ENCODE results near the gene DIP2B.
"Not testable (repeated sequence)": the region's sequence is repeated elsewhere in the genome, so short reads cannot be mapped to it uniquely, and the experiment has no call there.

DIP2B gene

GRCh38 chr12:50504798-50505674 lies at the start of gene DIP2B:
Gene DIP2B, plus strand, starts transcription at chr12:50504985. Its CDS starts 156 bp downstream, at chr12:50505141.
- DNase-seq = peak; percentile 48

GRCh38 chr12:50458606-50459005 lies 46.2 kb upstream of the DIP2B start:
- no peak for DNase-seq

- no peak for DNase-seq
These were observed 37.3 kb upstream of the DIP2B start for GRCh38 chr12:50467439-50467838.

DNA sequence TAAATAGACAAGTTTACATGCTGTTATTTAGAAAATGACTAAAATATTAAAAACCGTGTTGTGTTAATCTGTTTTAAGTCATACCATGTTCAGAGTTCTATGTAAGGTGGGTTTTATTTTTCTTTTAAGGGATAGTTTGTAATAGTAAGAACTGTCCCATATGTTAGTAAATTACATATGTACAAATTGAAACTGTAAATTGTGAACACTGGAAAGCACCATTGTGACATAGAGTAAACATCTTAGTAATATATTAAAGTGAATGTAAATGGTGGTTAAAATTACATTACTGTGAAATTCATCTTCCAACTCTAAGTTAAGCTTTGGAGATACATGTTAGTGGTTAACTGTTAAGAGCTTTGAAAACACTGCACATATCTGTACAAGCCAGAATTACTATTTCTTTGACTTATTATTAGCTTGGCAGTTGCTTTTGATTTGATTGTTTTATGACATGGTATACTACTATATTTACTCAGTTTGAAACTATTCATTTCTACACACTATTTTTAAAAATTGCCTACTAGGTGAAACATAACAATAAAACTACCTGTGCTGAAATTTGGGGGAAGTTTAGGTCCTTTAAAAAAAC lies 27.4 kb upstream of the DIP2B start:
- no peak for DNase-seq

DNA sequence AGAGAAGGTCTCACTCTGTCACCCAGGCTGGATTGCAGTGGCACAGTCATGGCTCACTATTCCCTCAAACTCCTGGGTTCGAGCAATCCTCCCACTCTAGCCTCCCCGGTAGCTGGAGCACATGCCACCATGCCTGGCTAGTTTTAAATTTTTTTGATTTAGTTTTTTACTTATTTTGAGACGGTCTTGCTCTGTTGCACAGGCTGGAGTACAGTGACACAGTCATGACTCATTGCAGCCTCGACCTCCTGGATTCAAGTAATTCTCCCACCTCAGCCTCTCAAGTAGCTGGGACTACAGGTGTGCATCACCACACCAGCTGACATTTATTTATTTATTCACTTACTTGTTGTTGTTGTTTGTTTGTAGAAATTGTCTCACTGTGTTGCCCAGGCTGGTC lies 22.2 kb upstream of the DIP2B start:
- no peak for DNase-seq

GRCh38 chr12:50483488-50483887 lies 21.3 kb upstream of the DIP2B start:
- no peak for DNase-seq

- DNase-seq = no peak
These were observed 16.0 kb upstream of the DIP2B start for GRCh38 chr12:50488801-50489200.

DNA sequence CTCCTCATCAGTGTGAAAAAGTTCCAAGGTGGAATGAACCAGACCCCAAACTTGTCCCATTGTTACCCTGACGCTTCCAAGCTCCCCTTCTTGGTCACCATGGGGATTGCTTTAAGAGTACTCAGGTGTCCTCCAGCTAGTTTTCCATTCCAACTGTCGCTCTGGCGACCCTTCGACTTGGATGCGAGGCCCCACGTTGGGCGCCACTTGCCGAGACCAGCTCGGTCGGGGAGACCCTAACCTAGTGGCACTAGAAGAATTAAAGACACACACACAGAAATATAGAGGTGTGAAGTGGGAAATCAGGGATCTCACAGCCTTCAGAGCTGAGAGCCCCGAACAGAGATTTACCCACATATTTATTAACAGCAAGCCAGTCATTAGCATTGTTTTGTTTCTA lies 6.7 kb upstream of the DIP2B start:
- DNase-seq = not testable (repeated sequence)

- DNase-seq = no peak
These were observed 1.1 kb downstream of the DIP2B start for GRCh38 chr12:50505675-50506530.

DNA sequence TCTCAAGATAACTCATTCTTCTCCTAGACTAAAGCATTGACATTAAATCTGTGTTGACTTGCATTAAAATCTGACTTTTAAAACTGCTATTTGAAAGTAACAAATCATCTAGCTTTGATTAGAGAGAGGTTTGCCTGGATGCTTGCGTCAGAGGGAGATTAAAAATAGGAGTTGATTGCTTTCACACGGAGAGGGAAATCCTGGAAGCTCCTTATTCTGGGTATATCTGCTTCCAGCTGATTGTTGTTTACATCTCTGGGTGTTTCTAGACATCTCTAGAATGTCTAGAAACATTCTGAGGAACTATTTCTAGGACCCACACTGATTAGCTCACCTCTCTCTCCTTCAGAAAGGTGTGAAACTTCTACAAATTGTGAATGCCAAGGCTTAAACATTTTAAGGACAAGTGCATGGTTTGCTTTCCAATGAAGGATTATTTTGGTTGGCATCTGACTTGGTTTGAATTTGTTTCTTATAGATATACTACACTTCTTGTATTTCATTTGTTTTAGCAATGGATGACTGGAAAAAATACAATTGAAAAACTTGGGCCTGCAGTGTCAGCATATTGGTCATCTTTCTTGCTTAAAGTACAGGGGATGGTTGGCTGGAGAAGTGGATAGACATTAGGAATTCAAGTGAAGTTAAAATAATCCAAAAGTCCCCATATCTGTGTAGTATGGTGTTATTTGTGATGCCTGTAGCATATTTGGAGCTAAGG lies 2.1 kb downstream of the DIP2B start:
- DNase-seq = no peak

DNA sequence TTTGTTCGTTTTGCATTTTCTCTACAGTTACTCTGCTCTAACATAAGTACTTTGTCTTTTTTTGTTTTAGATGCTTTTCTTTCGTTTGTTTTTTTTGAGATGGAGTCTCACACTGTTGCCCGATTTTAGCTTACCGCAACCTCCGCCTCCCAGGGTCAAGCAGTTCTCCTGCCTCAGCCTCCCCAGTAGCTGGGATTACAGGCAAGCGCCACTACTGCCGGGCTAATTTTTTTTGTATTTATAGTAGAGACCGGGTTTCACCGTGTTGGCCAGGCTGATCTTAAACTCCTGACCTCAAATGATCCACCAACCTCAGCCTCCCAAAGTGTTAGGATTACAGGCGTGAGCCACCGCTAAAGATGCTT lies 2.7 kb downstream of the DIP2B start:
- DNase-seq = no peak

DNA sequence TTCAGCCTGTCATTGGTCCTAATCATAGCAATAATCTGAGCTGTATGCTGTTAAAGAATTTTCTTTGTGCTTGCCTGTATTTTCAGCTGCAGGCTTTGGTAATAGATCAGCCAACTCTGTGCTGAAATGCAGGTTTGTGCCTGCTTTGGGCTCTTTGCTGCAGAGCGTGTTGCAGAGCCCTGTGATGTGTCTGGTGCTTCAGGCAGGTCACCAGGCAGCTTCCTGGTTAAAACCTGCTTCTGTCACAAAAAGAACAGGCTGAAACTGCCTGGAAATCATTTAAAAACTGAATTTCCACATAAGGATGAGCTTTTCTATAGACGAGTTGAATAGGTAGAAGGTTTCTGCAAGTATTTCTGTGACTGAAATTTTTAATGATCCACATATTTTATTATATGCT lies 3.1 kb downstream of the DIP2B start:
- DNase-seq = no peak

GRCh38 chr12:50508414-50508813 lies 3.6 kb downstream of the DIP2B start:
- DNase-seq = no peak

- DNase-seq = no peak
These were observed 4.3 kb downstream of the DIP2B start for GRCh38 chr12:50508970-50509663.

- no peak for DNase-seq
These were observed 9.9 kb downstream of the DIP2B start for GRCh38 chr12:50514526-50515276.

- no peak for DNase-seq
These were observed 10.8 kb downstream of the DIP2B start for GRCh38 chr12:50515587-50515986.

DNA sequence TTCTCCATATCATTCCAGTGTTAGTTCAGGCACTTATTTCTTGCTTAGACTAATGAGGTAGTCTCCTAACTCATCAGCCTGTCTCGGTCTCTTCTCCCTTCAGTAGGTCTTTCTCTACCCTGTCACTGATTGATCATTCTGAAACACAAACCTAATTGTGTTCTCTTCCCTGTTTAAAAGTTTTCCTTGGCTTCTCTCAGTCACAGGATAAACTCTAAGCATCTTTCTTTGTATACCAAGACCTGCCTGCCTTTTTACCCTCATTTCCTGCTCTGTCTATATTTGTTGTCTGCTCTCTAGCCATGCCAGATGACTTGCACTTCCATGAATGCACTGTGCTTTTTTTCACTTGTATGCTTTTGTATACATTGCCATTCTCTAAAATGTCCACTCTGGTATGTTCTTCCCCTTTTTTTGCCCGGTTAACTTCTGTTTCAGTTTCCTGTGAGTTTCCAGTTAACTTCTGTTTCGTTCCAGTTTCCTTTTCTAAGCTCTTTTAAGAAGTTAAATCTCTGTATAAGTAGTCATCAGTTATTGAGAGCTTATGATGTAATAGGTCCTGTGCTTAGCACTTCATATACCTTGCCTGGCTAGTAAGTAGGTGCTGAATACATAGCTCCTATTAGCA lies 12.8 kb downstream of the DIP2B start:
- DNase-seq = no peak

DNA sequence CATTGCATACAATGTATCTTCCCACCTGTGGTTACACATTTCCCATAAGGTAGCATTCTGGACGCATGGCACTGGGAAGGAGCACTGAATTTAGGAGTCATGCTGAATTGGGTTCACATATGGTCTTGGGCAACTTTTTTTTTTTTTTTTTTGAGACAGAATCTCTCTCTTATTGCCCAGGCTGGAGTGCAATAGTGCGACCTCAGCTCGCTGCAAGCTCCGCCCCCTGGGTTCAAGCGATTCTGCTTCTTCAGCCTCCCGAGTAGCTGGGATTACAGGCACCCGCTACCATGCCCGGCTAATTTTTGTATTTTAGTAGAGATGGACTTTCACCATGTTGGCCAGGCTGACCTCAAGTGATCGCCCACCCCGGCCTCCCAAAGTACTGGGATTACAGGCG lies 13.3 kb downstream of the DIP2B start:
- no peak for DNase-seq

DNA sequence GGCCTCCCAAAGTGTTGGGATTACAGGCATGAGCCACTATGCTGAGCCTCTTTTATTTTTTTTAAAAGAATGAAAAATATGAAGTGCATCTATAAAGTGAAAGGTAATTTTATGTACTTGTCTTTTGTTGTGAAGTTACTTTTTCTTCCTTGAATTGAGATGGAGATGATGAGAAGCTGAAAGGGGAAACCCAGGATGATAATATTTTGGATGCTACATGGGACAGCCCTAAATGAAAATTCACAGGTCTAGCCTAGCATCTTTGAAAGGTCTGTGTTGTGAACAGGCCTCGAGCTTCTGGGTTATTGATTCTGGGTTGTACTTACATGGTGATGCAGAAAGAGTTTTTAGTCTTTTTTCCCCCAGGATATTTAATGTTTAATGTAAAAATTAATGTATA lies 14.6 kb downstream of the DIP2B start:
- DNase-seq = no peak

DNA sequence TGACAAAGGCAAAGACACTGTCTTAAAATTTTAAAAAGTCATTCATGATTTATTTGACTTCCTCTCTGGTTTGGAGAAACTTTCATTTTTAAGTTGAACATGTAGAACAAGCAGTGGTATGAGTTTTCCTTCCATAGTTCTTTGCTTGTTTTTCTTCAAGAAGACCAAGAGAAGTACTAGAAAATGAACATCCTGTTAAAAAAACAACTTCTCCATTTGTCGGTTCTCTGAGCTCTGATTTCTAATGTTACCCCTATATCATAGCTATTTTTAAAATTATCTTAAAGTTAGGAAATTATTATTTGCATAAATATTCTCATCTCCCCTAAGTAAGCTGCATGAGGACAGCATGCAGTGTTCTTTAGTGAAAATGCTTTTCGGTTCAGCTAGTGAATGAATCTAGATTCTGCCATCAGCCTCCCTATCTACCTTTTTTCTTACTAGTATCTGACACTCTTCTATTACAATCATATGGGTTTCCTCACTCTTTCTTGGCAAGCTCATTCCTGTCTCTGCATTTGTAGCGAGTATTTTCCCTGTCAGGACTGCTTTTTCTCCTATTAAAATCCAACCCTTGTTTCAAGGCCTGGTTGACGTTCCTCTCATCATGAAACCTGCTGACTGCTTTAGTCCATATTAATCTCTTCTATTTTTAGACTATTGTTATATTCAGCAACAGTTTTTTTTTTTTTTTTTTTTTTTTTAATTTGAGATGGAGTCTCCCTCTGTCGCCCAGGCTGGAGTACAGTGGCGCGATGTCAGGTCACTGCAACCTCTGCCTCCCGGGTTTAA lies 15.8 kb downstream of the DIP2B start:
- no peak for DNase-seq
